ENCODE data around the gene CLTCL1.
A peak's percentile ranks its signal among the peaks of the same experiment; 100 is the strongest.

CLTCL1 gene

DNA sequence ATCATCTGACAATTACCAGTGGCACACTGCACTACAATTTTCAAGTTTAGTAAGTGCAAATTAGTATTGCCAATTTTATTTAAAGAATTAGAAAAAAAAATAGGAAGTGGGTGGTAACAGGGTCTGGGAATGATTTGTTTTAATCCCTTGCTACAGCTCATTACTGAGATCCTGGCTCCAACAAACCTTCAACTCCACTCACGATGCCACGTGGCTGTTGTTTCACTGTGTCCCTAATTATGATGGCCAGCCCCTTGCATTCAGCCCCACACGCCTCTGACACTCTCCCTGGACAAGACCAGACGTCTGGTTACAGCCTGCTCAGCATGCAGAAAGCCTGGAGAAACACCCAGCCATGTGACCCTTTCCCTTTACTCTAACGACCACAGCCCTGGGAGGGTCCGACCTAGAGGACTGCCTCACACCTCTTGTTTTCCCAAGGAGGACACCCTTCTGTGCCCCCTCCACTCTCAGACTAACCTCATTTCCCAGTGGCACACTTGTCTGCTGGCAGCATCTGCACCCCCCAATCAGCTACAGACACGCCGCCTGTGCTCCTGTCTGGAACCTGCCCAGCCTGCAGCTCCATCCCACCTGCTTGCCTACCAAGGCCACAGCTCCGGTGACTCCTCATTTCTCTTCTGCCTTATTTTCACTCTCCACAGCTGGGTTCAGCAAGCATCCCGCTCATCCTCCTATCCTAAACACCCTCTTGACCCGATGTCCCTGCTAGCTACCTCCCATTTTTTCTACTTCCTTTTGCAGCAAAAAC lies 94.5 kb downstream of the CLTCL1 start:
- peak in 1 of 56 donors; percentile 36 for DNase-seq

DNA sequence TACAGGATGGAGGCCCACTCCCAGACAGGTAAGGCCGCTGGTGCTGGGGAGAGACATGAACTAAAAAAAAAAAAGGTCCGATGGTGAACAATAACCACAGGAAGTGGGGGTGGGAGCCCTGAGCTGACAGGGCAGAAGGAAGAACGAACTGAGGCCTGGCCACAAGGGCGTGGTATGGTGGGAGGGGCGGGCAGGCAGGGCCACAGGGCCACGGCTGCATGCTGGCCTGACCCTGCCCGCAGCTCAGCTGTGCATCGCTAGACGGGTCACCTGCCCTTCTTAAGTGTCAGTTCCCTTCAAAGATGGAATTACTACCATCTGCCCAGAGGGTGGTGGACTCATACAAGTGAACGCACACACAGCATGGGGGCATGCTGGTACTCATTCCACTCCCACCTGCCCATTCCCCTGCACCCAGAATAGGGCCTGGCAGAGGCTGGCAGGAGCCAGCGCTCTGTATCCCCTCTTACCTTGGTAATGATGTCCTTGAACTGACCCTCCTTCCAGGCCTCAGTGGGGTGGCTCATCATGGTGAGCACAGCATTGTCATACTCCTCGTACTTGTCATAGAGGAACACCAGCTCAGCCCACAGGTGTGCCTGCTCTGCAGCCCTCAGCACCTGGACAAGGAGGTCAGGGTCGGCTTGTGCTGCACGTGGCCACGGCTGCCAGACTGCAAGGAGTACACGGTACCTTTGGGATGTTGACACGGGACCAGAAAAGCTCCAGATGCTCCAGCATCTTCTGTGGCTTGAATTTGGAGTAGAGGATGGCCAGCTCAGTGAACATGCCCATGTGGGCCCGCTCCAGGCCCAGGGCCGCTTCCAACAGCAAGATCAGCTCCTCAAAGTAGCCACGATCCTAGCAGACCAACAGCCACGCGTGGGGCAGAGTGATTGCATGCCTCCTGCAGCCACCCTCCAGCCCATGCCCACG lies 95.5 kb downstream of the CLTCL1 start:
- DNase-seq = no peak

DNA sequence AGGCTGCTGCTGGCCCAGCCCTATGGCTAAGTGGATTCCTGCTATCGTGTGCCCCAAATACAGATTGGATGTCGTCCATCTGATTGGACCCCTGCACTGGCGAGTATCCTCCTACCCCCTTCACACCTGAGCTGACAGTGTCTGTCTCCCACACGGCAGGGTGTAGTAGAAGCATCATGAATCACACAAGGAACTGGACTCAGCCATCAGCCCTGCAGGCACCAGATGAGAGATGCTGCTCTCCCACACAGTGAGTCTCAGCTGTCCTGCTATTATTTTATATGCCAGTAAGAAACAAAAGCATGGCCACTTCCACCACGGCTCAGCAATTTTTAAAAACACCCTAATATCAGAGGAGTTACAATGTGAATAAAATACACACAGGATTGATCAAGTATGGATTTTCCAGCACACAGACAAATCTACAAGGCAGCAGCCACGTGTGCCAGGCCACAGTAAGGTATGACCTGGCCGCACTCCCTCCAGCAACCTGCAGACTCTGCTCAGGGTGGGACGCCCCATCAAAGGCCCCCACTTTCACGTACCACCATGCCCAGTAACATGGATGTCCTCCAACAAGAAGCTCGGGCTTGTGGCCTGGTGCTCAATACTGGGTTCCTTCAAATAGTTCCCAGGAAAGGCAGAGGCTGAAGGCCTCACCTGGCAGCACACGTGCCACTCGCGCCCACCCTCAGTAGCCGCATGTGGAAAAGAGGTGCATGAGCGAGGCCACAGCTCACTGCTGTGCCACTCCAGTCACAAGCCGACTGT lies 96.6 kb downstream of the CLTCL1 start:
- peak in 1 of 56 donors; percentile 8 for DNase-seq

DNA sequence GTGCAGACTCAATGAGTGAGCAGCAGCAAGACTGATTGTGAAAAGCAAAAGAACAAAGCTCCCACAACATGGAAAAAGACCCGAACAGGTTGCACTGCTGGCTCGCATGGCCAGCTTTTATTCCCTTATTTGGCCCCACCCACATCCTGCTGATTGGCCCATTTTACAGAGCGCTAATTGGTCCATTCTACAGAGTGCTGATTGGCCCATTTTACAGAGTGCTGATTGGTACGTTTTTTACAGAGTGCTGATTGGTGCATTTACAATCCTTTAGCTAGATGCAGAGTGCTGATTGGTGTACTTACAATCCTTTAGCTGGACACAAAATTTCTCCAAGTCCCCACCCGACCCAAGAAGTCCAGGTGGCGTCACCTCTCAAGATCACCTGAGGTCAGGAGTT lies 97.6 kb downstream of the CLTCL1 start:
- DNase-seq = no peak

DNA sequence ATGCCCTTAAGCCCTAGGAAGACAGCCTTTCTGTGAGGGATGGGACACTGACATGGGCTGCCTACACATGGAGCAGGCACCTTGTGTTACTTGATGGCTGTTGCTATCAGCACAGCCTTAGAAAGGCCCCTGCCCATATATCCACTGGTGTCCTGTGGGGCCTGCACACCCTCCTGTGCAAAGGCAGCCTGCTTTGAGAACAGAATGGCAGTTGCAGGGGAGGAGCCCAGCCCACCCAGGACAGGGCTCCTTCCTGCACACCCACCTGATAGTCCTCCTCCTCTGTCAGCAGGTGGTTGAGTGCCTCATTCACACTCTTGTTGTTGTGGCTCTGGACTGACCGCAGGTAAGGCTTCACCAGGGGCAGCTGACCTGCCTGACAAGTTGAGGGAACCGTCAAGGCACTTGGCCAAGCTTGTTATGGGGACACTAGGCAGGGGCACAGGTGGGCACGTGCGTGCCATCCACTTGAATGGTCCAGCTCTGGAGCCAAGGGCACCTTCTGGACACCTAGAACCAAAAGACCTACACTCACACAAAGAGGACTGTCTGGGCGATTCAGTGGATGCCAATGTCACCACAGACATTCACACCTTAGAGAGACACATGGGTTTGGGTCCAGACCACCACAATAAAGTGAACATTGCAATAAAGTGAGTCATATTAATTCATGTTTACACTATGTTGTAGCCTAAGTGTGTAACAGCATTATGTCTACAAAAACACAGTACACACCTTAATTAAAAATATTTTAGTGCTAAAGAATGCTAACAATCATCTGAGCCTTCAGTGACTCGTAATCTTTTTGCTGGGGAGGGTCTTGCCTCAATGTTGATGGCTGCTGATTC lies 103.6 kb downstream of the CLTCL1 start:
- no peak for DNase-seq

DNA sequence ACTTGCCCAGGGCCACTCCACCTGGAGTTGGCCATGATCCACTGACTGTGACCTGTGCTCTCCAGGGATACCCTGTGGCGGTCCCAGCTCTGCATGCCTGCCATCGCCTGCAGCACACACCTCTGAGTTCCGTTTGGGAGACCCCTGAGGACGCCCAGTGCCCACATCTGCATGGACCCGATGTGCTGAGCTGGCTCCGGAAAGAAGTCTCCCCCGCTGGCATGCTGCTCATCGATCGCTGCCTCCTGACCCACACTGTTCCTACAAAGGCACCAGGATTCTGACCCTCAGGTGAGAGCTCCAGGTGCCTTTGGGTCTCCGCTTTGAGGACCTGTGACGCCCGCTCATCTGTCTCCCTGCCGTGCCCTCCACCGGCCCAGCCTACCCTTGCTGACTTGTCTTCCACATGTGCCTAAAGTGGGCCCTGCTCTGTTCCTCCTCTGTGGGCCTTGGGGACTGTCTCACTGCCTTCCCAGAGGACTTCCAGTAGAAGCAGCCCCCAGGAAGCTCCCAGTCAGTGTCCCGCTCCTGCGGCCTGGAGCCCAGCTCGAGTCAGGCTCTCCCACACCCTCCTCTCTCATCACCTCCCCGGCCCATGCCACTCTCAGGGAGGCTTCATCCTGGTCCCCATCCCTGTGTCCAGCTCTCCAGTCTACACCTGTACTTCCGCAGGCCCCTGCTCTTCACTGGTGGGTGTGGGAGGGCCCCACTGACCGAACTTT lies 107.1 kb downstream of the CLTCL1 start:
- DNase-seq = no peak

DNA sequence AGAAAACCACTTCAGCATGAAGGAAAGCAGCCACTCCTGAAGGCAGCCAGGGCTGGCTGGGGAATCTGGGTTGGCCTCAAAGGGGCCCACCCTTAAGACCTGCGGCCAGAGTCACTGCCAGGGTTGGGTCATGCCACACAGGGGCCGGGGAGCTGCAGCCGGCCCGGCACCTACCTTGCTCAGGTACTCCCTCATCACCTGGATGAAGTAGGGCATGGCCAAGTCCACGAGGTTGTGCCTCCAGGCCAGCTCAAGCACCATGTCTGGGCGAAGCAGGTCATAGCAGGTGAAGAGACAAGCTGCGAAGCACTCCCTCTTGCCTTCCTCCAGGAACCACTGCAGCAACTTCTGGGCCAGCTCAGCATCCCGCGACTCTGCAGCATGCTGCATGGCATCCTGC lies 108.3 kb downstream of the CLTCL1 start:
- no peak for DNase-seq

DNA sequence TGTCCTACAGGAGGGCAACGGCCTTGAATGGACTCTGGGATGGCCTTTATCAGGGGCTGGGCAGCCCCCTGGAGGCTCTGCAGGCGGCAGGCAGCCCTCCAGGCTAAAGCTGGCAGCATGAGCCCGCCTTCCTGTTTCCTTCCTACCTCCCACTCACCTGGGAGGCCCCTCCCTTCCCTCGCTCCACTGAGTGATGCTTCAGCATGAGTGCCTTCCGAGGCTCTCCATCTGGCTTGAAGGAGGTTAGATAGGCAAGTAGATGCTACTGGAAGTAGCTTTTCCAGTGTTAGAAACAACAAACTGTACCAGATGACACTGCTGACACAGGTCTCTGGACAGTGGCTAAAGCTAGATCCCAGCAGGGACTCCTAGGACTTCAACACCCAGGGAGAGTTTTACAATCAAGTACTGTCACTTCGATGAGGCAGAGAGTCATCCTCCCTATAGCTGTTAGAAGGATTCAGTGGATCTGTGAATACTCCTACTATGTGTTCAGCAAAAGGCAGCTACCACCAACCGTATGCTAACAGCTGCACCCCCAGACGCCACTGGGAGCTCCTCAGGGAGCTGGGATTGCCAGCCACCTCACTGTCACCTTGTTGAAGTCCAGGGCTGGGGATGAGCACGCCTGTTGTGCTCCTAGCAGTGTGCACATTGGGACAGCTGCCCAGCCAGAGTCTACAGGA lies 108.9 kb downstream of the CLTCL1 start:
- no peak for DNase-seq

DNA sequence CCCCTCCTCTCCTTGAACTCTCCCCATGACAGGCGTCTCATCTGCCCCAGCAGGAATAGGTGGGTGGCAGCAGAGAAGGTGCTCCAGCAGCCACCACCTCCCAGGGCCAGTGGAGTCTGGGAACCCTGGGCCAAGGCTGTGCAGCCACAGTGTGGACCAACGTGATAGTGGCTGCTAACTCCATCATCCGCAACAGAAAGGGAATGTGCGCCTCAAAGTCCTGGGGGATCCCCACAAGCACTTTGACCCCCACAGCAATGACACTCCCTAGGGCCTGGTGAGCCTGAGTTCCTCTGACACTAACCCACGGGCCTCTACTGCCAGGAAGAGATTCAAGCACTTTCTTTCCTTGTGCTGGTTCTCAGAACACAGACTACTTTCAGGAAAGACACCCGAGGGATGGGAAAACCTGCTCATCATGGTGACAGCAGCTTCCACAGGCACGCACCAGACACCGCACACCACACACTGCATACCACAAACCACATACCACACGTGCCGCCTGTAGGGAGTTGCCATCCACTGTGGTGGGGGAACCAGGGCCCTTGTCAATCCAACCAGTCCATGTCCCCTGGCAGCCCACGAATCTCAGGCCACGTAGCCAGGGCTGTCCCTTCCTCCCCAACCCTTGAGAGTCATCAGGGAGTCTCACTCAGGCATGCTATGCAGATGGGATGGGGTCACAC lies 109.6 kb downstream of the CLTCL1 start:
- no peak for DNase-seq

DNA sequence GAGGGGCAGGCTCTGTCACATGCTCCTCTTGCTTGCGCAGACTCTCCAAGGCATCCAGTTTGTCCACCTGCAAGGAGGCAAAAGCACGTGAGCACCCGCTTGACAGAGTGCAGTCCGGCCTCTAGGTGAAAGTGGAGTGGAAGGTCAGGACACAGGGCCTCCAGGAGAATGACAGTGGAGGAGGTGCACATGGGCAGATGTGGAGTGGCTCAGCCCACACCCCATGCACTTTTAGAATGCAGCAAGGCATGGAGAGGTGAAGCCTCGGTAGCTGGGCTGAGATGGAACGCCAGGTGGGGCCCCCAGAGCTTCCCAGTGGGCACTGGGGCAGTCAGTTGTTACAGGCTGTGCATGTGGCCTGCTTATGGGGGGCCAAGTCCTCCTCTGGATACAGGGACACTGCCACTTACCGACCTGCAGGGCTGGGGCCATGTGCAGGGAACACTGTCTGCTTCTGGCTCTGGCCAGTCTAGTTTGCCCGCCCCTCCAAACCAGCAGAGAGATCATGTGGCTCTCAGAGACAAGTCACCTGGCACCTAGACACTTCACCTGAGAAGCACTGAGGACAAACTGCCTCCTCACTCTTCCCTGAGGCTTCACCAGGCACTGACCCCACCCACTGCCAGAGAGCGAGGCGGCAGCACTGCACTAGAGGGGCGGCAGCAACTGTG lies 110.6 kb downstream of the CLTCL1 start:
- no peak for DNase-seq

DNA sequence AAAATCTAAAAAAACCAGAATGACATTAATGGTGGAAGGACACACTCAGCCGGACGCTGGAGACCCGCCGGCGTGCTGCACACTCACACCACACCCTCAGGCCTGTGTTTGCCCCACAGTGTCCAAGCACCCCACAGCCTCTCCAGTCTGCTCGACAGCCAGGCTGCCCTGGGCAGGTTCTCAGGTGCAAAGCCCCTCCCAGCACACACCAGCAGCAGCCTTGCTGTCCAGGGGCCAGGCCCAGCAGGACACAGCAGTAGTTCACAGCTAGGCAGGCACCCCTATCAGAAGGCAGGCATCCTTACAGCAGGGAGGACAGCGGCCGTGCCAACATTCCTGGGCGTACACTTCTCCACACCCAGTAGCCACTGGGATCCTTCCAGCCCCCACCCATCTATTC lies 111.3 kb downstream of the CLTCL1 start:
- DNase-seq = no peak

DNA sequence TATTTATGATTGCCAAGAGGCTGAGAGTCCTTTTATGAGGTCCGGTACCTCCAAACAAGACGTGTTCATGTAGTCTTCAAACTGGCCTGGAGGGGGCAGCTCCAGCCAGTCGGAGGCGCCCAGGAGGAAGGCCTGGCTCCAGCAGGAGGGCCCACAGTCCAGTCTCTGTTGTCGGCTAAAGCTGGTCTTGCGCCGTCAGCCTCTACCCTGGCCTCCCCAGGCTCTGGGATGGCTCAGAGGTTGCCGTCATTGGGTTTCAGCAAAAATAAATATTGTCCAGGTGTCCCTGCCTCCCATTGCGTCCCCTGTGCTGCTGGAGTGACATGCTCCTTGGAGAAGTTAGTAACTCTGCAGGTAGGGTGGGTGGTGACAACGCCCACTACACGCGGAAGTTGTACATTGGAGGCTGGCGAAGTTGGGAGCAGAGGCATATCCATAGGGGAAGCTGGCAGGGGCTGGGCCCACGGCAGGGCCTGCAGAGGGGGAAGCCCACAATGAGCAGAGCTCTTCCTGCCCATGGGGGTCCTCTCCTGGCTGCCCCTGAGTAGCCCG lies 111.9 kb downstream of the CLTCL1 start:
- peak in 52 of 56 donors; percentile 31 to 86 (median 63) for DNase-seq

DNA sequence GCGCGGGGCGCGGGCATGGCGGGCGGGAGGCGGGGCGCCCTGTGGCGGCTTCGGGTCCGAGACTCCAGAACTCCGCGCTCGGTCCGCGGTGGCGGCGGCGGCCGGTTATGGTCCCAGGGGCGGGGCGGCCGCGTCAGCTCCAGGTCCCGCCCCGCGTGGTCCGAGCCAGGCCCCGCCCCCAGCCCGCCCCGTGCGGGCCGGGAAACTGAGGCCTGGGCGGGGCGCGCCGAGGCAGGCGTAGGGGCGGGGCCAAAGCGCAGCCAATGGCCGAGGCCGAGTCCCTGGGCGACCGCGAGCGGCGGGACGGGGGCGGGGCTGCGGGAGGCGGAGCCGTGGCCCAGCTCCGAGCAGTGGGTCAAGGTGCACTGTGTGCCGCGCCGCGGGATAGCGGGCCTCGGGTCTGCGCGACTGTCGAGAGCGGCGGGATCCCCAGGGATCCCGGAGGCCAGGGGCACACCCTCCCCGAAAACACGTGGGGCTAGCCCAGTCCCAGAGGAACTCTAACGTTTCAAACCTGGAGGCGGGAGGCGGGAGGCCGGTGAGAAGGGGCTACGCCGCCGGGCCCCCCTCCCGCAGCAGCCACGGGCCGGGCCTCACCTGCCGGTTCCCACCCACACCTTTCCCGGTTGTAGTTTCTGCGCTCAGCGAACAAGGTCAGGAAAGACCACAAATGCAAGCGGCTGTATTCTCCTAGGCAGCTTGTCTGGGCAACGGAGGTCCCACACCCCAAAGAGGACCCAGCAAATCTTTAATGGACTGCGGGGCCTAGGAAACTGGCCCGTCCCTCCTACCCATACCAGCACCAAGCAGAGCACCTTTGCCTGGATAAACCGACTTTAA lies 112.6 kb downstream of the CLTCL1 start, which contains the start of gene SLC25A1:
SLC25A1 (minus strand) TSS at position 80 of the 840 bp plus-strand sequence; CDS start at position 17, 63 bp downstream.
- peak; percentile 44 to 95 (median 80) for DNase-seq

DNA sequence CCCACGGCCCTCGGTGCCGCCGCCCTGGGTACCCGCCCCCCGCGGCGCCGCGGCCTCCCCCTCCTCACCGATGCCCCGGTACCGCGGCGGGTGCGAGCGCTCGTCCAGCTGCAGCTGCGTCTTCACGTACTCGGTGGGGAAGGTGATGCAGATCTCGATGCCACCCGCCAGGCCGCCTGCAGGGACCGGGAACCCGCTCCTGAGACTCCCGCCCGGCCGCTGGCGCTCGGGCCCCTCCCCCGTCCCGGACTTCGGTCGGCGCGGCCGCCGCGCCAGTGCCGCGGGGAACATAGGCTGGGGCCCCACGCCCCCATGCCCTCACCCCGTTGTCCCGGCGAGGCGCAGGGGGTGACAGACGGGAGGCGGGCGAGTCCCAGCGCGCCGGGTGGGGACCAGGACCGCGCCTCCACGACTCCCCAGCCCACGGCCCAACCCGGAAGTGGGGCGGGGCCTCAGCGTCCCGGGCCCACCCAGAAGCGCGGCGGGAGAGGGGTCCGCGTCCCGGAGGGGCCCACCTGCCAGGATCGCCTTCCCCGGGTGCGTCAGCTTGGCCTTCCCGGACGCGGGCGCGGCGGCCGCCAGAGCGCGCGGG lies 113.4 kb downstream of the CLTCL1 start:
- DNase-seq = peak in 8 of 56 donors; percentile 57 to 80 (median 66)

DNA sequence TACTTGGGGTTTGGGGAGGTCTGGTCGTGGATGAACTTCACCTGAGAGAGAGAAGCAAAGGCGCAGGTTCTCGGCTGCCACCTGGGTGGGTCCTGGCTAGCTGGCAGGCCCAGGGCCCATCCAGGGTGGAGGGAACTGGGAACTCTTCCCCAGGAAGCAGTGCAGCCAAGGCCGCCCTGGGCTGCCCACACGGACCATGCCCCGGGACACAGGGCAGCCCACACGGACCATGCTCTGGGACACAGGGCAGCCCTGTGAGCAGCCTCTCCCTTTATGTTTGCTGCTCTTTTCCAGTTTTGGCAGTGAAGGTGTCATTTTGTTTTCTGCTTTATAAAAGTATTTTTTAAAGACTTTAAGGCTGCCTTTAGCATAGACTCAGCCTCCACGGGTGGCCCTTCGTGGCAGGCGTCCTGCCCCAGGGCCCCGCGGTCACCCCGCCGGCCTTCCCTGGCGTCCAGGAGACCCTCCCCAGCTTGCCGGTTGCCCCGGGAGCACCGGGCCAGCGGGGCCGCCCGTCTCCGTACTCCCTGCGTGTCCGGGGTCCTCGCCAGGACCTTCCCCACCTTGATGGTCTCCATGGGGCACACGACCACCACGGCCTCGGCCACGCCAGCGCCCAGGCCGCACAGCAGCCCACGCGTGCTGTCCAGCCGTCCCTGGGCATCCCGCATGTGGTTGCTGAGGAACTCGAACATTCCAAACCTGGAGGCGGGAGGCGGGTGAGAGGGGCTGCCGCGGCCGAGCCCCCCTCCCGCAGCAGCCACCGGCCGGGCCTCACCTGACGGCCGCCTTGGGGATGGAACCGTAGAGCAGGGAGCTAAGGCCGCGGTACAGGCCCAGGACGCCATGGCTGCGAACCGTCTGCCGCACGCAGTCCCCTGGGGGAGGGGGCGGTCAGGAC lies 114.1 kb downstream of the CLTCL1 start:
- no peak for DNase-seq

Measured in amygdala (tissue), 56 donors.